ENCODE data around the gene CMTM3.

The CMTM3 gene

GRCh38 chr16:66636199-66636598 is 31.7 kb downstream of the CMTM3 start:
- in situ Hi-C loops (cut with HindIII; ENCODE audit: low sequenced_read_pairs) = no loop called here
- DNase-seq (ENCODE audit: low read depth, low spot score) = no peak
- H3K4me3 ChIP-seq (ENCODE audit: low read depth, low read length) = no peak overlapping the region
- TF ChIP-seq CTCF (IDR thresholded peaks at IDR 0.05; ENCODE audit: low read depth, low read length) = no peak

- no peak overlapping the region for H3K4me3 ChIP-seq (ENCODE audit: low read depth, low read length)
- in situ Hi-C loops (cut with HindIII; ENCODE audit: low sequenced_read_pairs) = no loop called here
- TF ChIP-seq CTCF (IDR thresholded peaks at IDR 0.05; ENCODE audit: low read depth, low read length) = no peak
- DNase-seq (ENCODE audit: low read depth, low spot score) = no peak
These were observed 33.3 kb downstream of the CMTM3 start for GRCh38 chr16:66637806-66638205.

GRCh38 chr16:66639091-66639885 is 34.8 kb downstream of the CMTM3 start:
- no peak for DNase-seq (ENCODE audit: low read depth, low spot score)
- in situ Hi-C loops (cut with HindIII; ENCODE audit: low sequenced_read_pairs) = no loop called here
- no peak overlapping the region for H3K4me3 ChIP-seq (ENCODE audit: low read depth, low read length)
- no peak for TF ChIP-seq CTCF (IDR thresholded peaks at IDR 0.05; ENCODE audit: low read depth, low read length)

- in situ Hi-C loops (cut with HindIII; ENCODE audit: low sequenced_read_pairs) = no loop called here
- no peak for DNase-seq (ENCODE audit: low read depth, low spot score)
- no peak for TF ChIP-seq CTCF (IDR thresholded peaks at IDR 0.05; ENCODE audit: low read depth, low read length)
- no peak overlapping the region for H3K4me3 ChIP-seq (ENCODE audit: low read depth, low read length)
These were observed 36.3 kb downstream of the CMTM3 start for GRCh38 chr16:66640724-66641314.

GRCh38 chr16:66641387-66641786 is 36.9 kb downstream of the CMTM3 start:
- DNase-seq (ENCODE audit: low read depth, low spot score) = no peak
- TF ChIP-seq CTCF (IDR thresholded peaks at IDR 0.05; ENCODE audit: low read depth, low read length) = no peak
- no peak overlapping the region for H3K4me3 ChIP-seq (ENCODE audit: low read depth, low read length)
- in situ Hi-C loops (cut with HindIII; ENCODE audit: low sequenced_read_pairs) = no loop called here

- TF ChIP-seq CTCF (IDR thresholded peaks at IDR 0.05; ENCODE audit: low read depth, low read length) = no peak
- in situ Hi-C loops (cut with HindIII; ENCODE audit: low sequenced_read_pairs) = no loop called here
- no peak overlapping the region for H3K4me3 ChIP-seq (ENCODE audit: low read depth, low read length)
- DNase-seq (ENCODE audit: low read depth, low spot score) = no peak
These were observed 43.4 kb downstream of the CMTM3 start for GRCh38 chr16:66647866-66648265.
